Body of pancreas (tissue), 4 donors: ENCODE results near the gene LRIG1.

ENCODE experiments used
- POLR2A ChIP-seq, 3 donors: fragments of 450-650 bp; IDR thresholded peaks; one replicate each; pipeline ENCODE4 v1.6.1; 2016; ENCODE audit warnings: antibody characterized with exemption in 3 of 3, mild to moderate bottlenecking in 2 of 3
- TF ChIP-seq, protein P1 (sequence below), 7 experiments: fragments of 450-650 bp in 4 of 7; fragments of 200-600 bp in 3 of 7; sonication (generic) in 3 of 7; IDR thresholded peaks; one replicate each; pipeline ENCODE4 v1.5.1; 2016 to 2019; ENCODE audit warnings: antibody characterized with exemption in 7 of 7

DNA sequence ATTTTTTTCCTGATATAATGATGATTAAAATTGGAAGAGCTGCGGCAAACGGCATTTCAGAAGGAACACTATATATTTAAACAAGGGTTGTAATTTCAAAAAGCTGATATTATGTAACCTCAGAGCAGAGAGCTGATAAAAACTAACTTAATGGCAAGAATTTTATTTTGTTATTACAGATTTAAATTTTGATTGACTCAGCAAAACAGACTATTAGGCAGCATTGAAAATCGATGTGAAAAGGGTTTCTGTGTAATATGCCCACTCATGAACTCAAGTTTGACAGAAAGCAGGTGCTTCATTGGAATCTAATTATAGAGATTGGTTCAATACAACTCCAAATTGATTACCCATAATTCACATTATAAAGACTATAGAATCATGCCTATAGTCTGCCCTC is 24.9 kb upstream of the LRIG1 start:
- TF ChIP-seq, protein P1, sequence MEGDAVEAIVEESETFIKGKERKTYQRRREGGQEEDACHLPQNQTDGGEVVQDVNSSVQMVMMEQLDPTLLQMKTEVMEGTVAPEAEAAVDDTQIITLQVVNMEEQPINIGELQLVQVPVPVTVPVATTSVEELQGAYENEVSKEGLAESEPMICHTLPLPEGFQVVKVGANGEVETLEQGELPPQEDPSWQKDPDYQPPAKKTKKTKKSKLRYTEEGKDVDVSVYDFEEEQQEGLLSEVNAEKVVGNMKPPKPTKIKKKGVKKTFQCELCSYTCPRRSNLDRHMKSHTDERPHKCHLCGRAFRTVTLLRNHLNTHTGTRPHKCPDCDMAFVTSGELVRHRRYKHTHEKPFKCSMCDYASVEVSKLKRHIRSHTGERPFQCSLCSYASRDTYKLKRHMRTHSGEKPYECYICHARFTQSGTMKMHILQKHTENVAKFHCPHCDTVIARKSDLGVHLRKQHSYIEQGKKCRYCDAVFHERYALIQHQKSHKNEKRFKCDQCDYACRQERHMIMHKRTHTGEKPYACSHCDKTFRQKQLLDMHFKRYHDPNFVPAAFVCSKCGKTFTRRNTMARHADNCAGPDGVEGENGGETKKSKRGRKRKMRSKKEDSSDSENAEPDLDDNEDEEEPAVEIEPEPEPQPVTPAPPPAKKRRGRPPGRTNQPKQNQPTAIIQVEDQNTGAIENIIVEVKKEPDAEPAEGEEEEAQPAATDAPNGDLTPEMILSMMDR (IDR thresholded peaks at IDR 0.05), result no peak
- no peak for TF ChIP-seq POLR2A (IDR thresholded peaks at IDR 0.05)
